Chondrocyte (in vitro differentiated cells): Measurements from ENCODE around the gene MBP. TPM values are rescaled to one million over a fixed set of nuclear protein-coding genes. Genes with fewer than 3 reads are reported as not detected.

Experiments
- DNase-seq: peaks from one replicate; pipeline ENCODE4 v3.0.0; 2021; ENCODE audit warnings: mixed read lengths, low spot score
- H3K27ac Mint-ChIP-seq: one replicate; pipeline ENCODE4 v1.8.0; 2021; ENCODE audit warnings: mild to moderate bottlenecking, moderate library complexity, mixed read lengths; ENCODE audit not compliant: unreplicated experiment
- H3K27me3 Mint-ChIP-seq: 2 replicates; pipeline ENCODE4 v1.8.0; 2021; ENCODE audit warnings: low read depth, mixed read lengths
- H3K36me3 Mint-ChIP-seq: 2 replicates; pipeline ENCODE4 v1.8.0; 2021; ENCODE audit warnings: low read depth, mixed read lengths
- H3K4me1 Mint-ChIP-seq: 2 replicates; pipeline ENCODE4 v1.8.0; 2021; ENCODE audit warnings: low read depth, mild to moderate bottlenecking, mixed read lengths
- H3K4me3 Mint-ChIP-seq: one replicate; pipeline ENCODE4 v1.8.0; 2021; ENCODE audit warnings: mild to moderate bottlenecking, moderate library complexity, mixed read lengths; ENCODE audit not compliant: unreplicated experiment
- H3K9me3 Mint-ChIP-seq: 2 replicates; pipeline ENCODE4 v1.8.0; 2021; ENCODE audit warnings: low read depth, mixed read lengths
- CTCF ChIP-seq: fragments of 200-600 bp; sonication (generic); IDR thresholded peaks from 2 replicates; pipeline ENCODE4 v1.5.0; 2021; ENCODE audit warnings: antibody characterized with exemption, mild to moderate bottlenecking, moderate library complexity
- total RNA-seq: library from RNA; stranded (reverse); gene quantifications from 3 replicates; pipeline ENCODE4 v1.2.1, GENCODE V29; 2021

Gene MBP
- total RNA-seq, 1 donor from 2014 or later: 15.9 TPM

GRCh38 chr18:77145364-77145901 lies 12.8 kb upstream of the MBP start:
- Mint-ChIP-seq H3K36me3 (peaks cover 2% of the 10 kb centered on the region), H3K4me3 (no peak overlapping the region), H3K4me1 (peaks cover 6% of the 10 kb centered on the region), H3K27me3 (peaks cover 2% of the 10 kb centered on the region), H3K27ac (no peak overlapping the region), H3K9me3 (peaks cover 11% of the 10 kb centered on the region)
- DNase-seq: no peak
- no peak for TF ChIP-seq CTCF

- DNase-seq: no peak
Observed at GRCh38 chr18:77144451-77145118, 12.0 kb upstream of the MBP start.

GRCh38 chr18:77144046-77144445 lies 11.5 kb upstream of the MBP start:
- H3K9me3 Mint-ChIP-seq: peaks cover 11% of the 10 kb centered on the region
- peaks cover 2% of the 10 kb centered on the region for H3K36me3 Mint-ChIP-seq
- H3K27ac Mint-ChIP-seq: no peak overlapping the region
- H3K27me3 Mint-ChIP-seq: no peaks in the 10 kb centered on the region
- no peak overlapping the region for H3K4me3 Mint-ChIP-seq
- peaks cover 6% of the 10 kb centered on the region for H3K4me1 Mint-ChIP-seq
- DNase-seq: no peak
- no peak for TF ChIP-seq CTCF

More at GRCh38 chr18:77144451-77145118, 12.0 kb upstream of the MBP start:
- Mint-ChIP-seq H3K27me3 (no peaks in the 10 kb centered on the region), H3K9me3 (peaks cover 11% of the 10 kb centered on the region), H3K27ac (no peak overlapping the region), H3K4me3 (no peak overlapping the region), H3K4me1 (peaks cover 6% of the 10 kb centered on the region), H3K36me3 (peaks cover 2% of the 10 kb centered on the region)
- no peak for TF ChIP-seq CTCF

GRCh38 chr18:77143196-77143595 lies 10.6 kb upstream of the MBP start:
- H3K27ac Mint-ChIP-seq: no peak overlapping the region
- H3K4me3 Mint-ChIP-seq: no peak overlapping the region
- H3K9me3 Mint-ChIP-seq: peaks cover 11% of the 10 kb centered on the region
- H3K4me1 Mint-ChIP-seq: peaks cover 13% of the 10 kb centered on the region
- peaks cover 2% of the 10 kb centered on the region for H3K36me3 Mint-ChIP-seq
- DNase-seq: no peak
- no peaks in the 10 kb centered on the region for H3K27me3 Mint-ChIP-seq
- TF ChIP-seq CTCF: no peak

GRCh38 chr18:77141401-77142118 lies 9.0 kb upstream of the MBP start:
- Mint-ChIP-seq H3K36me3 (peaks cover 2% of the 10 kb centered on the region), H3K27ac (no peak overlapping the region), H3K4me1 (peaks cover 15% of the 10 kb centered on the region), H3K9me3 (peaks cover 11% of the 10 kb centered on the region), H3K27me3 (no peaks in the 10 kb centered on the region), H3K4me3 (no peak overlapping the region)
- no peak for DNase-seq
- TF ChIP-seq CTCF: peak; percentile 39
